Endodermal cell (in vitro differentiated cells): ENCODE results near the gene TESPA1. TPM values are rescaled to one million over a fixed set of nuclear protein-coding genes. Genes with fewer than 3 reads are reported as not detected.

Source experiments
- DNase-seq: peaks from one replicate; pipeline ENCODE4 v3.0.0-alpha.2; 2017
- H3K27ac ChIP-seq: 2 replicates; pipeline ENCODE4 v1.5.1; 2013; ENCODE audit warnings: mild to moderate bottlenecking, low read depth, low read length, moderate library complexity
- H3K27me3 ChIP-seq: 2 replicates; pipeline ENCODE4 v1.6.1; 2013; ENCODE audit warnings: mild to moderate bottlenecking, low read length, moderate library complexity; ENCODE audit not compliant: insufficient read depth, control insufficient read depth, poor library complexity, severe bottlenecking
- H3K36me3 ChIP-seq: 2 replicates; pipeline ENCODE4 v1.7.0; 2013; ENCODE audit warnings: mild to moderate bottlenecking, low read length, moderate library complexity; ENCODE audit not compliant: control insufficient read depth, insufficient read depth
- H3K4me1 ChIP-seq: one replicate; pipeline ENCODE4 v1.7.0; 2013; ENCODE audit warnings: low read length; ENCODE audit not compliant: control insufficient read depth, insufficient read depth
- H3K4me3 ChIP-seq: 2 replicates; pipeline ENCODE4 v1.5.1; 2013; ENCODE audit warnings: mild to moderate bottlenecking, low read length, moderate library complexity
- H3K9ac ChIP-seq: 2 replicates; pipeline ENCODE4 v1.6.1; 2013; ENCODE audit warnings: mild to moderate bottlenecking, low read length, moderate library complexity; ENCODE audit not compliant: poor library complexity, severe bottlenecking; ENCODE audit errors: extremely low read depth
- H3K9me3 ChIP-seq: 2 replicates; pipeline ENCODE4 v1.6.1; 2013; ENCODE audit warnings: mild to moderate bottlenecking, low read length, moderate library complexity; ENCODE audit not compliant: control insufficient read depth
- H3K27ac Mint-ChIP-seq: 2 replicates; pipeline ENCODE4 v1.8.0; 2020; ENCODE audit warnings: mixed read lengths
- H3K27me3 Mint-ChIP-seq: 2 replicates; pipeline ENCODE4 v1.8.0; 2021; ENCODE audit warnings: mild to moderate bottlenecking, mixed read lengths; ENCODE audit not compliant: insufficient read depth
- H3K36me3 Mint-ChIP-seq: 2 replicates; pipeline ENCODE4 v1.8.0; 2020; ENCODE audit warnings: low read depth, mixed read lengths
- H3K4me1 Mint-ChIP-seq: 2 replicates; pipeline ENCODE4 v1.8.0; 2020; ENCODE audit warnings: mixed read lengths
- H3K4me3 Mint-ChIP-seq: 2 replicates; pipeline ENCODE4 v1.8.0; 2020; ENCODE audit warnings: mild to moderate bottlenecking, moderate library complexity, mixed read lengths
- H3K9me3 Mint-ChIP-seq: 2 replicates; pipeline ENCODE4 v1.8.0; 2020; ENCODE audit warnings: mild to moderate bottlenecking, mixed read lengths
- WGBS, 2 experiments: methylation state at CpG; one replicate each; pipeline versions ENCODE4 v1.1.5 to v1.1.7; 2013; ENCODE audit warnings: missing lambda C conversion rate in 2 of 2, mixed read lengths in 1 of 2; ENCODE audit not compliant: insufficient coverage in 1 of 2, insufficient read length in 1 of 2; 5-methylcytosine and 5-hydroxymethylcytosine counted together
- total RNA-seq, 2 donors: library from RNA; stranded (reverse); fragmentation: NEBNext Ultra II Directional in 1 of 2; extraction: Animal tissue kit (Norgen Biotek cat#: 25700) in 1 of 2; gene quantifications; 2 replicates in 1 of 2; 3 replicates in 1 of 2; pipeline ENCODE4 v1.2.1, GENCODE V29; 2021
- TF ChIP-seq, protein P1 (sequence below): fragments of 200-600 bp; sonication (generic); conservative IDR thresholded peaks from 2 replicates; pipeline ENCODE4 v1.5.0; 2021; ENCODE audit warnings: antibody characterized with exemption, mild to moderate bottlenecking

The TESPA1 gene
- total RNA-seq, 2 donors from 2014 or later, result not detected

GRCh38 chr12:55024575-55024974 lies 40.0 kb upstream of the TESPA1 start:
- no peak overlapping the region for H3K27ac ChIP-seq
- no peaks in the 10 kb centered on the region for H3K4me1 ChIP-seq
- no peak overlapping the region for H3K4me3 Mint-ChIP-seq
- H3K36me3 ChIP-seq, result no peaks in the 10 kb centered on the region
- H3K4me3 ChIP-seq, result no peak overlapping the region
- peaks cover 1% of the 10 kb centered on the region for H3K4me1 Mint-ChIP-seq
- TF ChIP-seq, protein P1, sequence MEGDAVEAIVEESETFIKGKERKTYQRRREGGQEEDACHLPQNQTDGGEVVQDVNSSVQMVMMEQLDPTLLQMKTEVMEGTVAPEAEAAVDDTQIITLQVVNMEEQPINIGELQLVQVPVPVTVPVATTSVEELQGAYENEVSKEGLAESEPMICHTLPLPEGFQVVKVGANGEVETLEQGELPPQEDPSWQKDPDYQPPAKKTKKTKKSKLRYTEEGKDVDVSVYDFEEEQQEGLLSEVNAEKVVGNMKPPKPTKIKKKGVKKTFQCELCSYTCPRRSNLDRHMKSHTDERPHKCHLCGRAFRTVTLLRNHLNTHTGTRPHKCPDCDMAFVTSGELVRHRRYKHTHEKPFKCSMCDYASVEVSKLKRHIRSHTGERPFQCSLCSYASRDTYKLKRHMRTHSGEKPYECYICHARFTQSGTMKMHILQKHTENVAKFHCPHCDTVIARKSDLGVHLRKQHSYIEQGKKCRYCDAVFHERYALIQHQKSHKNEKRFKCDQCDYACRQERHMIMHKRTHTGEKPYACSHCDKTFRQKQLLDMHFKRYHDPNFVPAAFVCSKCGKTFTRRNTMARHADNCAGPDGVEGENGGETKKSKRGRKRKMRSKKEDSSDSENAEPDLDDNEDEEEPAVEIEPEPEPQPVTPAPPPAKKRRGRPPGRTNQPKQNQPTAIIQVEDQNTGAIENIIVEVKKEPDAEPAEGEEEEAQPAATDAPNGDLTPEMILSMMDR, result no peak
- DNase-seq, result no peak
- no peaks in the 10 kb centered on the region for H3K36me3 Mint-ChIP-seq
- H3K27ac Mint-ChIP-seq, result no peak overlapping the region
- H3K9ac ChIP-seq, result no peak overlapping the region
- WGBS, 2 experiments, result 92% methylated on average over 1 of the region's 2 CpGs; no CpG with 5 or more reads in 1 of the 2 experiments
- H3K27me3 Mint-ChIP-seq, result peaks cover 18% of the 10 kb centered on the region
- H3K27me3 ChIP-seq, result peaks cover 40% of the 10 kb centered on the region
- H3K9me3 ChIP-seq, result no peaks in the 10 kb centered on the region
- H3K9me3 Mint-ChIP-seq, result no peaks in the 10 kb centered on the region

DNA sequence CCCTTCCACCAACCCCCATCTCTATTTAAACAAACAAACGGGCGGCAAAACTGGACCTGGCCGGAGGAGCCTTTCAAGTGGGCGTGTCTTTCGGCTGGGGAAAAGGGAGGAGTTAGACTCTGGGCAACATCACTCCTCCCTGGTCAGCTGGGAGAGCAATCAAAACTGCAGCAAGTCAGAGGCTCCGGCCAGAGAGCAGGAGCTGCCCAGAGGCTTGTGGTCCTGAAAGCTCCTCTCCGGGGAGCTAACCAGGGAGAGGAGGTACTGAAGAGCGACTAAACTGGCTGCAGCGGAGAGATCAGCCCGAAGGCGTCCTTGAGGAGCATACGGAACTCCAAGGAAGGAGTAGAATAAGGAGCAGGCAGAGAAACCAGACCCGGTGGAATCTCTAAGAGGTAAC lies 35.2 kb upstream of the TESPA1 start, which contains the start of gene NEUROD4:
TSS of gene NEUROD4 (plus strand) at position 191 of the 400 bp plus-strand sequence. CDS start 6,466 bp downstream, outside the sequence.
- peaks cover 29% of the 10 kb centered on the region for H3K27me3 ChIP-seq
- no peak within 1 kb of the TSS for H3K27ac ChIP-seq
- H3K36me3 ChIP-seq, result no peaks in the 10 kb centered on the region
- peak; percentile 98 for DNase-seq
- H3K4me1 Mint-ChIP-seq, result peaks cover 3% of the 10 kb centered on the region
- H3K4me3 ChIP-seq, result no peak within 1 kb of the TSS
- H3K9me3 ChIP-seq, result no peaks in the 10 kb centered on the region
- H3K4me3 Mint-ChIP-seq, result no peak within 1 kb of the TSS
- H3K4me1 ChIP-seq, result no peaks in the 10 kb centered on the region
- H3K9ac ChIP-seq, result no peak within 1 kb of the TSS
- 4% methylated on average over 8 to 13 of the region's 13 CpGs for WGBS, 2 experiments
- no peaks in the 10 kb centered on the region for H3K36me3 Mint-ChIP-seq
- TF ChIP-seq, protein P1, result no peak
- H3K27me3 Mint-ChIP-seq, result peaks cover 19% of the 10 kb centered on the region
- H3K27ac Mint-ChIP-seq, result no peak within 1 kb of the TSS
- no peaks in the 10 kb centered on the region for H3K9me3 Mint-ChIP-seq

DNA sequence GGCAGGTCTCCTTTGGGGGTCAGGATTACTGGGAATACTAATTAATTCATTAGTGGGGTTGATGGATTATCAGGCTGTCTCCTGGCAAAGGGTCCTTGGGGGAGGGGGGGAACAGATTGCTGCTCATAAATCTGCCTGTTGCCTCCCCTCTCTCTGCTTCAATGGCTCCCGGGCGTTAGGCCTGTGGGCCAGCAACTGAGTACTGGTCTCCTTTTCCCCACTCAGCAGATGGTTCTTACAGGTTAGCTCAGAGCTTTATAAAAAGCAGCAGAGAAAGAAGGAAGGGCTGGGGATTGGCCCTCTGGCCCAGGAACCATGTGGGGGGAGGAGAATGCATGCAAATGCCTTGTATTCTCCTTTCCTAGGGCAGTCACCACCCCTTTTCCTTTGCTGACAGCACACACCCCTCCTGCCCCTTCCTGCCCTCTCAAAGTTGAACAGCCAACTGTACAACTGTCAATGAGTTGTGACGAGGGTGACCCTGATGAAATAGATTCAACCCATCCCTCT lies 32.9 kb upstream of the TESPA1 start:
- peaks cover 19% of the 10 kb centered on the region for H3K27me3 ChIP-seq
- H3K4me1 ChIP-seq, result no peaks in the 10 kb centered on the region
- no peak overlapping the region for H3K4me3 ChIP-seq
- H3K36me3 ChIP-seq, result no peaks in the 10 kb centered on the region
- no peak overlapping the region for H3K27ac Mint-ChIP-seq
- 93% methylated on average over 3 of the region's 3 CpGs; no CpG with 5 or more reads in 1 of the 2 experiments for WGBS, 2 experiments
- H3K27me3 Mint-ChIP-seq, result peaks cover 9% of the 10 kb centered on the region
- no peak overlapping the region for H3K4me3 Mint-ChIP-seq
- no peak for DNase-seq
- H3K36me3 Mint-ChIP-seq, result no peaks in the 10 kb centered on the region
- peak overlapping the region; percentile 37 for H3K27ac ChIP-seq
- H3K9me3 Mint-ChIP-seq, result peaks cover 10% of the 10 kb centered on the region
- H3K9ac ChIP-seq, result no peak overlapping the region
- H3K4me1 Mint-ChIP-seq, result peaks cover 3% of the 10 kb centered on the region
- TF ChIP-seq, protein P1, result no peak
- peaks cover 8% of the 10 kb centered on the region for H3K9me3 ChIP-seq
